Measurements from ENCODE around the gene PPID.
"Not testable (repeated sequence)": the region's sequence is repeated elsewhere in the genome, so short reads cannot be mapped to it uniquely, and the experiment has no call there.

The PPID gene

GRCh38 chr4:158664806-158665205 is 58.4 kb downstream of the PPID start:
- DNase-seq, result no peak

DNA sequence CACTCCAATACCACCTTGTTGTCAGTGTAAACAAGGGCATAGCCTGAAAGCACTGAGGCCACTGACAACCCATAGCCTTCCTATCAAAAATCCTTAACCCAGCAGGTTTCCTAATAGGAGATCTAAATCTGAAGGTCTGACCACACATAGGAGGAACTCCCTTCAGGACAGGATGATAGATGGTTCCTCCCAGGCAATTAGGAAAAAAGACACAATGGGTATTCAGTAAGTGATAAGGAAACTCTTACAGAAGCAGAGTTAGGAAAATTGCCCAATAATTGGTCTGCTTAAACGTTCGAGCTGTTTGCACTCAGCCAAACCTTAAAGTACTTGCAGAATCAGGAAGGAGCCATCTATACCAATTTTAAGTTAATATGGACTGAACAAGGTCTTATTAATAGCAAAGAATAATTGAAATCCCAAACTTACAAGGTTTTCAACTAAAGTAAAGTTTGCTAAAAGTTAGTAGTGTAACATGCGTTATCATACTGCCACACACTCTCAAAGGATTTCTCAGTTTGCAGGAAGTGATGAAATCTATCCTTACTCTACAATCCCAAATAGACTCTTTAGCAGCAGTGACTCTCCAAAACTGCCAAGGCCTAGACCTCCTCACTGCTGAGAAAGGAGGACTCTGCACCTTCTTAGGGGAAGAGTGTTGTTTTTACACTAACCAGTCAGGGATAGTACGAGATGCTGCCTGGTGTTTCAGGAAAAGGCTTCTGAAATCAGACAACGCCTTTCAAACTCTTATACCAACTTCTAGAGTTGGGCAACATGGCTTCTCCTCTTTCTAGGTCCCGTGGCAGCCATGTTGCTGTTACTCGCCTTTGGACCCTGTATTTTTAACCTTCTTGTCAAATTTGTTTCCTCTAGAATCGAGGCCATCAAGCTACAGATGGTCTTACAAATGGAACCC is 59.2 kb downstream of the PPID start:
- DNase-seq, result not testable (repeated sequence)

GRCh38 chr4:158663255-158663654 is 59.9 kb downstream of the PPID start:
- DNase-seq, result not testable (repeated sequence)

Data from NCI-H2081 treated with DMSO at 0.1 percent for 48 hours (cell line).